Measurements from ENCODE around the gene DTX1. TPM values are rescaled to one million over a fixed set of nuclear protein-coding genes. Genes with fewer than 3 reads are reported as not detected.

Gene DTX1
- total RNA-seq, 4 donors from 2014 or later, result 1.1 to 3.4 (median 1.7) TPM

GRCh38 chr12:113134521-113134951, 78.0 kb downstream of the DTX1 start:
- Histone ChIP-seq H3K4me3 (peak overlapping the region; percentile 41), H3K4me1 (peaks cover 16% of the 10 kb centered on the region), H3K36me3 (no peaks in the 10 kb centered on the region), H3K27ac (peak overlapping the region; percentile 73), H3K27me3 (peaks cover 40% of the 10 kb centered on the region), H3K9me3 (no peaks in the 10 kb centered on the region)
- no peak for TF ChIP-seq POLR2A (IDR thresholded peaks at IDR 0.05)
- no peak for TF ChIP-seq EP300 (IDR thresholded peaks at IDR 0.05)
- TF ChIP-seq POLR2AphosphoS5 (IDR thresholded peaks at IDR 0.05), result no peak
- TF ChIP-seq CTCF (IDR thresholded peaks at IDR 0.05), result no peak
- no peak for DNase-seq (ENCODE audit: low spot score in 2 of 2)
- 73% methylated on average over 2 of the region's 6 CpGs for WGBS

DNA sequence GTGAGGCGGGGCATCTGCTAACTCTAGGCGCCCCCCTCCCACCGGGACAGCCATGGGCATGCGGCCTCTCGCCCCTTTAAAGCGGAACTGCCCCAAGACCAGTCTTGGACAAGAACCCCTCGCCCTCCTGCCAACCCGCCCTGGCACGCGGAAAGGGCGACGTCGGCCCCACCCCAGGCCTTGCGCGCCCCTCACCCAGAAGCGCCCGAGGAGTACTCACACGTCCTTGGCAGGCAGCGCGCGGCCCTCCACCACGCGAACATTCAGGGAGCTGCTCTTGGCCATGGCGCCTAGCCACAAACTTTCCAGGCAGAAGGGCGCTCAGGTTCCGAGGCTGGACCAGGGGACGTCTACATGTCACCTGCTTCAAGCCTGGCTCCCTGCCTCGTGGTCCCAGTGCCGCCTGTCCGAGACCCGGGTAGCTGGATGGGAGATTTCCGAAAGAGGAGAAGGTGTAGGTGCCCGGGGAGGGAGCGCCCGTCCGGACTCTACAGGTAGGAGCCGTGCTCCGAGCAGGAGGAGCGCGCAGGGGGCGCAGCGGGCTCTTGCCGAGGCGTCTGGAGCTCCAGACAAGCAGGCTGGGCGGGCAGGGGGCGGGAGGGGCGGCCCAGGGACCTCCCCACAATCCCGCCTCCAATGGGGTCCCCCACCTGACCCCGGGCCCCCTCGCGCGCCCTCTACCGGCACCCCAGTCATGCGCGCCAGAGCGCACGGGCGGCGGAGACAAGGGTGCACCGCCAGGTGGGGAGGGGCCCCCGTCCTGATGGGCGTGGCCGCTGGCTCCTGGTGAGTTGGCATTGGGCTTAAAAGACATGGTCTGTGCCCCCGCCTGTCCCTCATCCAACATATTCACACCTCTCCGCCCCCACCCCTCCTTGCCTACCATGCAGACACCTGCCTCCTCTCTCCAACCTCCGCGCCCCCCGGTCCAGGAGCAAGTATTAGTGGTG, 78.9 kb downstream of the DTX1 start, which contains the start of gene RASAL1:
Gene RASAL1, minus strand, starts transcription at position 584 of the 950 bp plus-strand sequence. Its CDS starts 299 bp downstream, at position 285.
- 6% methylated on average over 19 of the region's 68 CpGs for WGBS
- H3K9me3 ChIP-seq, result no peaks in the 10 kb centered on the region
- H3K27ac ChIP-seq, result peak within 1 kb of the TSS; percentile 73
- H3K27me3 ChIP-seq, result peaks cover 37% of the 10 kb centered on the region
- no peak for TF ChIP-seq EP300 (IDR thresholded peaks at IDR 0.05)
- peak in 1 of 2 donors; percentile 62 for TF ChIP-seq CTCF (IDR thresholded peaks at IDR 0.05)
- H3K4me3 ChIP-seq, result peak within 1 kb of the TSS; percentile 41
- no peak for DNase-seq (ENCODE audit: low spot score in 2 of 2)
- H3K4me1 ChIP-seq, result peaks cover 15% of the 10 kb centered on the region
- no peaks in the 10 kb centered on the region for H3K36me3 ChIP-seq

- Histone ChIP-seq H3K27me3 (peaks cover 37% of the 10 kb centered on the region), H3K27ac (peak overlapping the region; percentile 73), H3K9me3 (no peaks in the 10 kb centered on the region), H3K36me3 (no peaks in the 10 kb centered on the region), H3K4me1 (peaks cover 18% of the 10 kb centered on the region), H3K4me3 (peak overlapping the region; percentile 41)
- no peak for DNase-seq (ENCODE audit: low spot score in 2 of 2)
- 32% methylated on average over 20 of the region's 21 CpGs for WGBS
- TF ChIP-seq POLR2A (IDR thresholded peaks at IDR 0.05), result no peak
- no peak for TF ChIP-seq POLR2AphosphoS5 (IDR thresholded peaks at IDR 0.05)
- TF ChIP-seq CTCF (IDR thresholded peaks at IDR 0.05), result no peak
- TF ChIP-seq EP300 (IDR thresholded peaks at IDR 0.05), result no peak
Observed at GRCh38 chr12:113136128-113136989, 79.8 kb downstream of the DTX1 start.

DNA sequence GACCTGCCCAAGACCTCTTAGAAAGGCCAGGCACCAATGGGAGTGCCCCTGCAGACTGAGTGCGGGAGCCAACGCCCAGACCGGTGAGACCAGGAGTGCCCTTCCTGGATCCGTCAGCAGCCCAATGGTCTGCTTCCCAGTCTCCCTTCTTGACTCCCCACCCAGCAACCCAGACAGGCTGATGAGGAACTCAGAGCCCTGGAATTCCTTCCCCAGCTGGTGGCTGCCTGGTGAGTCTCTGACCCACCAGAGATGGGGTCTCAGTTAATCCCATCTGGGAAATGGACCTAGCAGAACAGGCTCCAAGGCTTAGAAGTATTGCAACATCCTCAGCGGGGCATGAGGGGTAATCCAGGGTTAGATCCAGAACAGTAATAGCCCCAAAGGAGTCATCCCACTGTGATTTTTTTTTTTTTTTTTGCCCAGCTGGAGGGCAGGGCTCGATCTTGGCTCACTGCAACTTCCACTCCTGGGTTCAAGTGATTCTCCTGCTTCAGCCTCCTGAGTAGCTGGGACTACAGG, 80.5 kb downstream of the DTX1 start:
- Histone ChIP-seq H3K27ac (peak overlapping the region; percentile 73), H3K4me1 (peaks cover 23% of the 10 kb centered on the region), H3K4me3 (no peak overlapping the region), H3K27me3 (peaks cover 37% of the 10 kb centered on the region), H3K36me3 (no peaks in the 10 kb centered on the region), H3K9me3 (no peaks in the 10 kb centered on the region)
- no peak for TF ChIP-seq EP300 (IDR thresholded peaks at IDR 0.05)
- TF ChIP-seq CTCF (IDR thresholded peaks at IDR 0.05), result no peak
- TF ChIP-seq POLR2AphosphoS5 (IDR thresholded peaks at IDR 0.05), result no peak
- TF ChIP-seq POLR2A (IDR thresholded peaks at IDR 0.05), result no peak
- DNase-seq (ENCODE audit: low spot score in 2 of 2), result no peak
- 64% methylated on average over 6 of the region's 6 CpGs for WGBS

All from suprapubic skin (tissue), 4 donors.